Neural cell (in vitro differentiated cells): Measurements from ENCODE around the gene TLR8.

ENCODE experiments used
- CTCF ChIP-seq: fragments of 450-650 bp; IDR thresholded peaks from 2 replicates; pipeline ENCODE4 v1.5.1; 2014; ENCODE audit warnings: antibody characterized with exemption, mild to moderate bottlenecking, moderate library complexity; ENCODE audit not compliant: poor library complexity, severe bottlenecking
- EP300 ChIP-seq: fragments of 450-650 bp; conservative IDR thresholded peaks from 2 replicates; pipeline ENCODE4 v1.6.1; 2014; ENCODE audit warnings: antibody characterized with exemption, mild to moderate bottlenecking, moderate library complexity; ENCODE audit not compliant: poor library complexity, severe bottlenecking
- EZH2 ChIP-seq: fragments of 200-600, 300-800 bp; shearing (Covaris generic), sonication (generic); IDR thresholded peaks from 2 replicates; pipeline ENCODE4 v1.6.1; 2014; ENCODE audit warnings: antibody characterized with exemption, low read length, borderline replicate concordance, mild to moderate bottlenecking; ENCODE audit not compliant: insufficient read depth, poor library complexity, severe bottlenecking
- MXI1 ChIP-seq: fragments of 450-650 bp; conservative IDR thresholded peaks from 2 replicates; pipeline ENCODE4 v1.6.1; 2014; ENCODE audit warnings: antibody characterized with exemption, mild to moderate bottlenecking; ENCODE audit not compliant: poor library complexity, severe bottlenecking
- POLR2AphosphoS5 ChIP-seq: IDR thresholded peaks from 2 replicates; pipeline ENCODE4 v1.6.1; 2012
- RAD21 ChIP-seq: fragments of 450-650 bp; conservative IDR thresholded peaks from 2 replicates; pipeline ENCODE4 v1.6.1; 2014; ENCODE audit warnings: antibody characterized with exemption, mild to moderate bottlenecking, moderate library complexity
- REST ChIP-seq: IDR thresholded peaks from 2 replicates; pipeline ENCODE4 v1.6.1; 2012; ENCODE audit warnings: borderline replicate concordance
- SMC3 ChIP-seq: fragments of 450-650 bp; conservative IDR thresholded peaks from 2 replicates; pipeline ENCODE4 v1.6.1; 2014; ENCODE audit warnings: antibody characterized with exemption, mild to moderate bottlenecking, moderate library complexity; ENCODE audit not compliant: poor library complexity
- TAF1 ChIP-seq: IDR thresholded peaks from 2 replicates; pipeline ENCODE4 v1.6.1; 2012; ENCODE audit warnings: low read depth

GRCh38 chrX:12868747-12869146 is 37.7 kb upstream of the TLR8 start:
- no peak for TF ChIP-seq CTCF
- TF ChIP-seq MXI1: no peak
- TF ChIP-seq POLR2AphosphoS5: no peak
- no peak for TF ChIP-seq EZH2
- no peak for TF ChIP-seq RAD21
- no peak for TF ChIP-seq EP300
- no peak for TF ChIP-seq TAF1
- no peak for TF ChIP-seq REST
- no peak for TF ChIP-seq SMC3
